Measurements from ENCODE around the gene ABCC8. TPM values are rescaled to one million over a fixed set of nuclear protein-coding genes. Genes with fewer than 3 reads are reported as not detected.

ABCC8 gene
- total RNA-seq, 1 experiment from 2014 or later, result 7.3 TPM

DNA sequence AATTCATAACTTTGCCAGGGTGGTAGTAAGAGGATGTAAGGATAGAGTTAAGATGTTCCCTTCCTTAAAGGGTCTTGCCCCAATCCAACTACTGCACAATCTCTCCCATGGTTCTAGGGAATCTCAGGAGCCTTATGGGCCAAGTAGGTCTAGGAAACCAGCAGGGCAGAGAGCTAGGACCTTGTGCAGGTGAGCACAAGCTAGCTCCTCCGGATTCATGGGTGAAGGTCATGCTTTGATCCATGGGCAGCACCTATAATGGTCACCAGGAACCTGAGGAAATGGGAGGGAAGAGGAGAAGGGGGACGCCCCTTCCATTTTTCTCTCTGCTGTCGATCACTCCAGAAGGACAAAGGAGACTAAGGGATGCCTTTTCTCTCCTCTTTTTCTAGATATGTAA is 105.0 kb downstream of the ABCC8 start:
- H3K4me1 Mint-ChIP-seq, result no peaks in the 10 kb centered on the region
- POLR2A ChIA-PET, result no interaction called here
- no peak overlapping the region for H3K27ac Mint-ChIP-seq
- H3K9me3 Mint-ChIP-seq, result peaks cover 74% of the 10 kb centered on the region
- H3K4me3 Mint-ChIP-seq, result no peak overlapping the region
- CTCF ChIA-PET, result no interaction called here
- DNase-seq (ENCODE audit: low spot score) (no peak), ATAC-seq (no peak)
- H3K36me3 Mint-ChIP-seq, result peaks cover 66% of the 10 kb centered on the region
- H3K27me3 Mint-ChIP-seq (ENCODE audit: low read depth), result peaks cover 30% of the 10 kb centered on the region
- TF ChIP-seq KAT7 (CRISPR knock-in tag; IDR thresholded peaks at IDR 0.05; ENCODE audit: borderline replicate concordance) (no peak), EMX1 (CRISPR knock-in tag; IDR thresholded peaks at IDR 0.05) (no peak), SMAD4 (CRISPR knock-in tag; IDR thresholded peaks at IDR 0.05) (no peak), HMGXB4 (CRISPR knock-in tag; IDR thresholded peaks at IDR 0.05) (no peak)
- TF ChIP-seq, protein P1, sequence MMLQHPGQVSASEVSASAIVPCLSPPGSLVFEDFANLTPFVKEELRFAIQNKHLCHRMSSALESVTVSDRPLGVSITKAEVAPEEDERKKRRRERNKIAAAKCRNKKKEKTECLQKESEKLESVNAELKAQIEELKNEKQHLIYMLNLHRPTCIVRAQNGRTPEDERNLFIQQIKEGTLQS (CRISPR knock-in tag; conservative IDR thresholded peaks at IDR 0.05), result no peak

GRCh38 chr11:17369684-17370243 is 106.9 kb downstream of the ABCC8 start:
- Mint-ChIP-seq H3K27me3 (ENCODE audit: low read depth) (peaks cover 32% of the 10 kb centered on the region), H3K4me1 (no peaks in the 10 kb centered on the region), H3K36me3 (peaks cover 64% of the 10 kb centered on the region), H3K4me3 (no peak overlapping the region), H3K9me3 (peaks cover 67% of the 10 kb centered on the region), H3K27ac (no peak overlapping the region)
- ATAC-seq, result no peak
- TF ChIP-seq ERG (CRISPR knock-in tag; IDR thresholded peaks at IDR 0.05) (no peak), ZNF396 (CRISPR knock-in tag; IDR thresholded peaks at IDR 0.05; ENCODE audit: borderline replicate concordance) (no peak), FOXK1 (CRISPR knock-in tag; IDR thresholded peaks at IDR 0.05) (no peak), NR3C1 (CRISPR knock-in tag; conservative IDR thresholded peaks at IDR 0.05; ENCODE audit: low read depth) (no peak), FOXP1 (CRISPR knock-in tag; IDR thresholded peaks at IDR 0.05; ENCODE audit: borderline replicate concordance) (no peak), FOXJ3 (CRISPR knock-in tag; IDR thresholded peaks at IDR 0.05; ENCODE audit: borderline replicate concordance) (no peak), NFE2L1 (CRISPR knock-in tag; IDR thresholded peaks at IDR 0.05) (no peak), GRHL2 (CRISPR knock-in tag; IDR thresholded peaks at IDR 0.05; ENCODE audit: insufficient replicate concordance, severe bottlenecking) (no peak)
- ChIA-PET POLR2A (no interaction called here), CTCF (no interaction called here)
- no peak for DNase-seq (ENCODE audit: low spot score)

DNA sequence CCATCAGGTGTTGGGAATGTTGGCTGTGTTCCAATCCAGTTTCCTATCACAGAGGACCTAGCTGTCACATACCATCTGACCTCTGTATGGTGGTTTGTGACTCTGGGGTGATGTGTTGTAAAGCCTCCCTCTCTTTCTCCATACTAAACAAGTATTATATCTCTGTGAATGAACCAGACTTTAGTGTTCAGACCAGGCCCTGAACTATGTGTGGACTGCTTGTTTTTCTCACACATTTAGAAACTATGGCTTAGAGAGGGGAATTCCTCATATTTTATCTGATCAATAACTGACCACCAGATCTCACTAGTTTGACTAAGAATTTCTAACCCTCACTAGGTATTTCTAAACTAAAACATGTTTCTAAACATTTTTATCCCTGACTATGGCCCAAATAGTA is 107.6 kb downstream of the ABCC8 start:
- Mint-ChIP-seq H3K27ac (no peak overlapping the region), H3K27me3 (ENCODE audit: low read depth) (peaks cover 28% of the 10 kb centered on the region), H3K36me3 (peaks cover 60% of the 10 kb centered on the region), H3K9me3 (peaks cover 61% of the 10 kb centered on the region), H3K4me1 (no peaks in the 10 kb centered on the region), H3K4me3 (no peak overlapping the region)
- ATAC-seq, result no peak
- DNase-seq (ENCODE audit: low spot score), result no peak
- no peak for TF ChIP-seq ZNF263 (CRISPR knock-in tag; IDR thresholded peaks at IDR 0.05; ENCODE audit: low read depth)
- TF ChIP-seq, protein P2, sequence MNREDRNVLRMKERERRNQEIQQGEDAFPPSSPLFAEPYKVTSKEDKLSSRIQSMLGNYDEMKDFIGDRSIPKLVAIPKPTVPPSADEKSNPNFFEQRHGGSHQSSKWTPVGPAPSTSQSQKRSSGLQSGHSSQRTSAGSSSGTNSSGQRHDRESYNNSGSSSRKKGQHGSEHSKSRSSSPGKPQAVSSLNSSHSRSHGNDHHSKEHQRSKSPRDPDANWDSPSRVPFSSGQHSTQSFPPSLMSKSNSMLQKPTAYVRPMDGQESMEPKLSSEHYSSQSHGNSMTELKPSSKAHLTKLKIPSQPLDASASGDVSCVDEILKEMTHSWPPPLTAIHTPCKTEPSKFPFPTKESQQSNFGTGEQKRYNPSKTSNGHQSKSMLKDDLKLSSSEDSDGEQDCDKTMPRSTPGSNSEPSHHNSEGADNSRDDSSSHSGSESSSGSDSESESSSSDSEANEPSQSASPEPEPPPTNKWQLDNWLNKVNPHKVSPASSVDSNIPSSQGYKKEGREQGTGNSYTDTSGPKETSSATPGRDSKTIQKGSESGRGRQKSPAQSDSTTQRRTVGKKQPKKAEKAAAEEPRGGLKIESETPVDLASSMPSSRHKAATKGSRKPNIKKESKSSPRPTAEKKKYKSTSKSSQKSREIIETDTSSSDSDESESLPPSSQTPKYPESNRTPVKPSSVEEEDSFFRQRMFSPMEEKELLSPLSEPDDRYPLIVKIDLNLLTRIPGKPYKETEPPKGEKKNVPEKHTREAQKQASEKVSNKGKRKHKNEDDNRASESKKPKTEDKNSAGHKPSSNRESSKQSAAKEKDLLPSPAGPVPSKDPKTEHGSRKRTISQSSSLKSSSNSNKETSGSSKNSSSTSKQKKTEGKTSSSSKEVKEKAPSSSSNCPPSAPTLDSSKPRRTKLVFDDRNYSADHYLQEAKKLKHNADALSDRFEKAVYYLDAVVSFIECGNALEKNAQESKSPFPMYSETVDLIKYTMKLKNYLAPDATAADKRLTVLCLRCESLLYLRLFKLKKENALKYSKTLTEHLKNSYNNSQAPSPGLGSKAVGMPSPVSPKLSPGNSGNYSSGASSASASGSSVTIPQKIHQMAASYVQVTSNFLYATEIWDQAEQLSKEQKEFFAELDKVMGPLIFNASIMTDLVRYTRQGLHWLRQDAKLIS (CRISPR knock-in tag; IDR thresholded peaks at IDR 0.05; ENCODE audit: borderline replicate concordance), result no peak
- no peak for TF ChIP-seq ESRRA (CRISPR knock-in tag; IDR thresholded peaks at IDR 0.05; ENCODE audit: borderline replicate concordance)
- TF ChIP-seq KAT7 (CRISPR knock-in tag; IDR thresholded peaks at IDR 0.05; ENCODE audit: borderline replicate concordance), result no peak
- no peak for TF ChIP-seq NFATC4 (CRISPR knock-in tag; IDR thresholded peaks at IDR 0.05)
- CTCF ChIA-PET, result no interaction called here
- POLR2A ChIA-PET, result no interaction called here

Measured in WTC11 (cell line).